ENCODE data around the gene PRSS23.

- no peak for TF ChIP-seq CTCF (IDR thresholded peaks at IDR 0.05; ENCODE audit: insufficient read depth, low read length, poor library complexity, severe bottlenecking)
- no peak for TF ChIP-seq EZH2phosphoT487 (conservative IDR thresholded peaks at IDR 0.05; ENCODE audit: low read length)
Observed at GRCh38 chr11:86807360-86807759, 7.0 kb downstream of the PRSS23 start.

Measured in SU-DHL-6 (cell line).